NCI-H1694 treated with DMSO at 0.1 percent for 48 hours (cell line): ENCODE results near the gene HOXD9.

ENCODE experiments used
- DNase-seq: peaks from one replicate; lab custom pipeline; 2025; lab: John Stamatoyannopoulos, UW

The HOXD9 gene

DNA sequence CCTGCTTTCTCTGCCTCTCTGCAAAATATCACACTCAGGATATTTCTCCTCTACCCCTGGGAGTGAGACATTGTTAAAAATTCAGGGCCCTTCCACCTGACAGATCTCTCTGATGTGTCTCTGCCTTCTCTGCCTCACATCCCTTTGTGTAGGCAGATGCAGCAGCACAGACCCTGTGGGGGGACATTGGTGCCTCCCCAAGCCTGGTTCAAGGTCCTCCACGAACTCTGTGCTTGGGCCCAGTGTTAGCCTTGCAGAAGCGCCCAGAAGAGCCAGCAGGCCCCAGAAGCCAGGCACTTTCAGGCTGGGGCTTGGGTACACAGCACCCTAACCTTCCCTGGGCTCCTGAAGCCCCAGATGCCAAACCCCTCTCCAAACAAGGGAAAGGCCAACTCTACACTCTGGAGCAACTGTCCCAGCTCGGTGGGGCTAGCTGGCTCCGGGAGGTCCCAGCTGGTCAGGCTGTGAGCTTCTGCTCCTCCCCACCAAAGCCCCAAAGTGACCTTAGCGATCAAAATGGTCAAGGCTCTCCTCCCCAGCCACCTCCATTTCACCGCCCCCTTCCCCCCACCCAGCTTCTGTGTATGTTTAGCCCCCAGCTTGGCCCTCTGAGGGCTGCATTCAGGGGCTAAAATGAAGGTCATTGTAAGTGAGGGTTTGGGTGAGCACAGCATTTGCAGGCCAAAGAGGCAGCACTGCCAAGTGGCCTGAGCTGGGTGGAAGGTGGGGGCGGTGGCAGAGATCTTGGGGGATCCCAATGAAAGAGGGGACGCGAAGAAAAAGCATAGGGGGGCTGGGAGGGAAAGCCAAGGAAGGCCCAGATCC is 2.6 kb downstream of the HOXD9 start:
- DNase-seq: no peak

DNA sequence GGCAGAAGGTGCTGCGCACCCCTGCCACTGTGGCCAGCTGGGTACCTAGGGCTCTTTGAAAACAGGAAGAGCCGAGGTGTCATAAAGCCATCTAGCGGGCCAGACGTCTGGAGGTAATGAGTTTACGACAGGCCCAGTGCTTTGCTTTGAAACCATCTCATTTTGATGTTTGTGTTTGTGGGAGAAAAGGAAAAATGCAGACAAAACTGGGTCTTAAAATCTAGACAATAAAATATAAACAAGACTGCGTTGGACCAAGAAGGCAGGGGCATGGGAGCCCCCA is 3.2 kb downstream of the HOXD9 start:
- DNase-seq: no peak

DNA sequence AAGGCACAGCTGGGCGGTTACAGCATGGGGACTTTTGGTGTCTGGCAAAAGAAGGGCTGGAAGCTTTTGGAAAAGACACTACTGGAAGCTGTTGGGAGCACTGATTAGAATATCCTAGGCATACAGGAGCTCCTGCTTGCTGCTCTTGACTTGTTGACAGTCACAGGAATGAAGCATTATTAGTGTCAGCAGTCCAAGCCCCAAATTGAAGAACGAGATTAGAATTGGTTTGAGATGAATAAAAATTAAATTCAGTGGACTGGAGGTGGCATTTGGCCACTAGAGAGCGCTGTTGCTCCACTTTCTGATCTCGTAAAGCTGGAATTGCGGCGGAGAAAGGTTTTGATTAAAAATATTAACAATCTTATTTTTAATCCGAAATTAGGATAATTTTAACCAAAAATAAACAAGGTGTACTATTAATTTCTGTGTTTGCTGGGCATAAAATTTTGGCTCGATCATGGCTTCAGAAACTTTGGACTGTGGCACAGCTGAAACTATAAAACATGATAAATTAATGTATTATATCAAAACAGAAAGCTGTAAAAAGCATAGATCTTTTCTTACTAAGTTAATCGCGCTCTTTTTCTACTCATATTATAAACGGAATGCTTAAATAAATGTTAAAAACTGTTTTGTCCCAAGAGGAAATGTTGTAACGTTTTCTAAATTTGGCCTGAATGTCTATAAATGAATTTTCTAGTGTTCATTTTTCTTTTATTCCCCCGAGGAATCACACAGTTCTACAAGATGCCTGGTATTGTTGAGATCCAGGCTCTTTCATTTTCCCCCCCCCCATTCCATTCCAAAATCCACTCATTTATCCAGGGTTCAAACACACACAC is 4.6 kb downstream of the HOXD9 start:
- DNase-seq: peak; percentile 60

DNA sequence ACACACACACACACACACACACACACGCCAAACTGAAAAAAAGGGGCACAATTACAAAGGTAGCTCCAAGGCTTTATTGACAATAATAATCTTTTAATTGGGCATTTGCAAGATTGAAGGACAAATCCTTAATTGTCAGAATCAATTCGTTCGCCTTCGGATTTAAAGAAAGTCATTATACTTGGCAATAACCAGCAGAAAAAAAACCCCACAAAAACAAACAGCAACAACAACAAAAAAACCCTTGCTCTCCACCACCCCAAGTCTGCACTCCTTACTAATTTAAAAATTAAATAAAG is 5.2 kb downstream of the HOXD9 start:
- DNase-seq: no peak

DNA sequence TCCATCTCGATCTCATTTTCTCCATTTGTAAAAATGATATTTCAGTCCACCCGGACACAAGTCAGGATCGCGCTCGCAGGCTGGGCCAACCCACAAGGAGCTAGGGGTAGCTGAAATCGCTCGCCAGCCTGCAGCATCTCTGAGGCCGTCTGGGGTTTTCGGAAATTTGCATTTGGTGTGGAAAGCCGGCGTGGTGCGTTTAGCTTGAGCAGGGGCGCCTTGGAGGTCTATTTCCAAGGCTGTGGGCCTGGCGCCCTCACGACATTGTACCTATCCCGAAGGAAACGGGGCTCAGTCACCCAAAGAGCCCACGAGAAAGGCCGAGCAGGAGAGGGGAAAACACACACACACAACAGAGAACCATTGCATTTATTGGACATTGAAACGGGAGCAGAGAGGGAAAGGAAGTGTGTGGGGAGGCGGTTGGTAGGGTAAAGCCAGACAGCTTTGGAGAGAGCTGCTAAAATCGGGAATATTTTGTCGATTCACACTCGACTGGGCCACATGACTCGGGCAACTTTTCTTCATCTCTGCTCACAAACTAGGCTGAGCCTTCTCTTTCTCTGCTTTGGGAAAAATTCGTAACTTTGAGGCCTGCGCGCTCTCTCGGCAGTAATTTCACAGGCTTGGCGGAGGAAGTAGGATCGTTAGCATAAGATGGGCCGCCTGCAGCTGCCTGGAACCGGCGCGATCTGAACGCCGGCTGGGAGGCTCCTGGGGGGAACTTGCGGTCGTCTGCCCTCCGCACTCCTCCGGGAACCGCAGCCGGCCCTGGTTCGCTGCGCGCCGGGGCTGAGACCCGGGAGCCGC is 5.9 kb downstream of the HOXD9 start:
- DNase-seq: peak; percentile 9

DNA sequence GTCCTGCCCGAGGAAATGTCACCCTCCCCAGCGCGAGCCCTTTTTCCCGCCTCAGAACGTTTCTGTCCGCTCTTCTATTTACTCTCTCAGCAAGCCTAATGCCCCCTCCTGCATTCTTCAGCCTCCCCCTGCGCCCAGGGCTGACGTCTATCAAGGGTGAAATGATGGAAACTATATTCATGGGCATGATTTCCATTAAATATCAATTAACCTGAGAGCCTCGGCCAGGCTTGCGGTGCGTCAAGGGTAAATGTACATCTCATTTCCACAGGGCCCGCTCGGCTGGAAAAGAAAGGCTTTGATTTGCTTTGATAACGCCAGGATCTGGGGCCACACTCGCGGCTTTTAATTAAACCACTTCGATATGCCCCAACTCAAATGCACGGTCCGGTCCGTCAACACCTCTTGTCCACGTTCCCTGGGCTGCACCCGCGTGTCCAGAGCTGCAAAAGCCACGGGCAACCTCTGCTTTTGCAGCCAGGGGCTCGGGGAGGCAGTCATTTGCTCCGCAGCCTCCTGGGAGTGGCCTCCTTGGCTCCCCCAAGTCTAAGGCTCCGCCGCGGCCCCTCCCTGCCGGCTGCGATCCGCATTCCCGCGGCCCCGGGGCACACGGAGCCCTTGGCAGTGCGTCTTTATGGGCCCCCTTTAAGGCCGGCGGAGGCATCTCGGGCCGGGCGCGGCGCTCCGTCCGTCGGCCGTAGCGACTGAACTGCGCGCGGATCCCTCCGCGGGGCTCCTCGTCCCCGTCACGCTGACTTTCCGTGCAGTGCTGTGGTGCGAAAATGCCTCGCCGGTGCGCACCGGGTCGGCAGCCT is 6.7 kb downstream of the HOXD9 start, which contains the start of gene HOXD8:
Gene HOXD8 (plus strand): TSS at position 724 of the 815 bp plus-strand sequence. CDS start 662 bp downstream, outside the sequence.
- peak; percentile 58 for DNase-seq

DNA sequence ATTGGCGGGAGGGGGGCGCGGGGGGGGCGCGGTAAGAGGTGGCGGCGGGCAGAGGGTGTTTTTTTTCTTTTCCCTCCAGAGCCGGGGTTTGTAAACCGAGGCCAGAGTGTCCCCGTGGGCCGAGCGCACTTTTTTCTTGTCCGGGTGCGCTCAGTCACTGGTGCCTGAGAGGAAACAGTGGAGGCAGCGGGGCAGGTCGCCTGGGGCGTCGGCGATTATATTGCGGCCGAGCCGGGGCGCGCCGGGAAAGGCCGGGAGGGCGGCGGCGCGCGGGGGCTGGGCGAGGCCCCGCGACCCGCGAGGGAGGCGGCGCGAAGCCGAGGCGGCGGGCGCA is 7.3 kb downstream of the HOXD9 start:
- DNase-seq: peak; percentile 53

DNA sequence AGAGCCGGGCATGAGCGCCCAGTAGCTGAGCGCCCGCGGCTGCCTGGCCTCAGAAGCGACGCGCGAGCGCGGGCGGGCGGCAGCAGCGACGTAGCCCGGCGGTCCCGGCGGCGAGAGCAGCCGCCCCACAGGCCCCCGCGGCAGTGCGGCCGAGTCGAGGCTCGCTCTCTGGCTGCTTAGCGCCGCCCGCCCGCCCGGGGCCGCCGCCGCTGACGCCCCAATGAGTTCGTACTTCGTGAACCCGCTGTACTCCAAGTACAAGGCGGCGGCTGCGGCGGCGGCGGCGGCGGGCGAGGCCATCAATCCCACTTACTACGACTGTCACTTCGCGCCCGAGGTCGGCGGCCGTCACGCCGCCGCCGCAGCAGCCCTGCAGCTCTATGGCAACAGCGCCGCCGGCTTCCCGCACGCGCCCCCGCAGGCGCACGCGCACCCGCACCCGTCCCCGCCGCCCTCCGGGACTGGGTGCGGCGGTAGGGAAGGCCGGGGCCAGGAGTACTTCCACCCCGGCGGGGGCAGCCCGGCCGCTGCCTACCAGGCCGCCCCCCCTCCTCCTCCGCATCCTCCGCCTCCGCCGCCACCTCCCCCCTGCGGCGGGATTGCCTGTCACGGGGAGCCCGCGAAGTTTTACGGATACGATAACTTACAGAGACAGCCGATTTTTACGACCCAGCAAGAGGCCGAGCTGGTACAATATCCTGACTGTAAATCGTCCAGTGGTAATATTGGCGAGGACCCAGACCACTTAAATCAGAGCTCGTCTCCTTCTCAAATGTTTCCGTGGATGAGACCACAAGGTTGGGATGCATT is 7.8 kb downstream of the HOXD9 start:
- peak; percentile 53 for DNase-seq

DNA sequence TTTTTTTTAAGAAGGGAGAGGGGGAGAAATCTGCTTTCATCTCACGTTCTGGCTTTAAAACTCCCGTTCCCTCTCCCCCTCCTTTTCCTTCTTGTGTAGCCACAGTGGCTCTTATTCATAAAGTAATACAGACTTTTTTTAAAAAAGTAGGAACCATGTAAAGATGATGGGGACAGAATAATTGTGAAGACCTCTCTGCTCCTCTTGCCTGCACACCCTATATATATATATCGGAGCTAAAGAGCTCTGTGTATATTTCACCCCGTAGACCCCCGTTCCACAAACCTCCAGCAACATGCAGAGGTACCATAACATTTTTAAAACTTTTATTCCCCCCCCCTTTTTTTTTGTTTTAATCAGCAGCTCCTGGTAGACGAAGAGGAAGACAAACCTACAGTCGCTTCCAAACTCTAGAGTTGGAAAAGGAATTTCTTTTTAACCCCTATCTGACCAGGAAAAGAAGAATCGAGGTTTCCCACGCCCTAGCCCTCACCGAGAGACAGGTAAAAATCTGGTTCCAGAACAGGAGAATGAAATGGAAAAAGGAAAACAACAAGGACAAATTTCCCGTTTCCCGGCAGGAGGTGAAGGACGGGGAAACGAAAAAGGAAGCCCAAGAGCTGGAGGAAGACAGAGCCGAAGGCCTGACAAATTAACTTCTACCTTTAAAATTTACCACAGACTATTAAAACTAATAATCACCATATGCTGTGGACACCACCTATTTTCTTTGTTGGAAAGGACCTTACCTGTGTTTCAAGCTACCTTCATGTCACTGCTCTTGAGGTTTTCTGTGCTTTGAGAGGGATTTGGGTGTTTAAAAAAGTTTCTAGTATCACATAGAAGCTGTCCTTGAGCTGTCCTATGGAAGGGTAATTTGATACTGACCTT is 8.7 kb downstream of the HOXD9 start:
- DNase-seq: no peak

DNA sequence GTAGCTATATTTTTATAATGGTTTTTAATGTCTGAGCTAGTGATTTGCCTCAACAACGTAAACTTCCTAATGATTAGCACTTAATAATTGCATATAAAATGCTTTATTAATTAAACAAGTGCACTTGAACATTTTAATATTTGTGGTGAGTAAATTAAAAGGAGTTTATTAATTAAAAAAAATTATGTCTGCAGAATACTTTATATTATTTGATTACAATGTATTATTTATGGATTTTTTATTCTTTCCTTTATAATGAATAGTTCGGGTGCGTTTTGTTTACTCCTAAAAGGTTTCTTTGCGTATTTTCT is 9.3 kb downstream of the HOXD9 start:
- DNase-seq: no peak

DNA sequence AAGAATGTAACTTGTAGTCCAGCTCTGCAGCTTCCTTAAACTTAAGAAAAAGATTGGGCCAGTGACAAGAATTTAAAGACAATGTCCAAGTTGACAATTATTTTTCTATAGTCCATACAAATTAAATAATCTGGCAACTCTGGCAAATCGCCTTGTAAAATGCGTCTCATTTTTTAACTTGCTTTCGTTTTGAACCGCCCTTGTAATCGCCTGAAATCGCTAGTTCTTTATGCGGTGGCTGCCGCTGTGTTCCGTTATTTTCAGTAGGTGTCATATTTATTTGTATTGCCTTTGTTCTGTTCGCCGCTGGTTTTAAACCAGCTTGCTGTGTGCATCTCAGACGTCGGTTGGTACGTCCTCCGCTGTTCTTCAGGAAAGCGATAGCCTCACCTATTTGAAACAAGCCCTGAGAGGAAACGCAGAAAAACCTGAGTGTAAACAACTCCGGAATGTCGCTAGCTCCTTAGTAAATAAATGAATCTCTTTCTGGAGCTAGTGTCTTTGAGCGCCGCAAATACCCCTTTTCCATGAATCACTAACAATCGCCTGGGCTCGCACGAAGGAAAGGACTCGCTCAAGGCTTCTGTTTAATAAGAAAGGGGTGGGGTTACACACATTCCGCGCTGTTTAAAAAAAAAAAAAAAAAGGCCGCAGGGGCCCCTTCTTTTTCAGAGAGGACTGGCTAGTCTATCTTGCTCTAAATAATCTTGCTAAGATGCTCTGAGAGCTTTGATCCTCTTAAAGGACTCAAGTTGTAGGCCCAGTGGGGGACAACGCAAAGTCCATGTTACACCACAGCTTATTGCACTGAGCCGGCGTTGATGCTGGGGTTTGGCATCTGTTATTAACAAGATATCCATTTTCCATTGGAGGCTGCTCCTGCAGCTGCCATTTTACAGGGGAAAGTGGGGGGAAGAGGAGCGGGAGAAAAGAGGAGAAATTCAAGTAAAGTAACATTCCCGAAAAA is 10.0 kb downstream of the HOXD9 start:
- no peak for DNase-seq

DNA sequence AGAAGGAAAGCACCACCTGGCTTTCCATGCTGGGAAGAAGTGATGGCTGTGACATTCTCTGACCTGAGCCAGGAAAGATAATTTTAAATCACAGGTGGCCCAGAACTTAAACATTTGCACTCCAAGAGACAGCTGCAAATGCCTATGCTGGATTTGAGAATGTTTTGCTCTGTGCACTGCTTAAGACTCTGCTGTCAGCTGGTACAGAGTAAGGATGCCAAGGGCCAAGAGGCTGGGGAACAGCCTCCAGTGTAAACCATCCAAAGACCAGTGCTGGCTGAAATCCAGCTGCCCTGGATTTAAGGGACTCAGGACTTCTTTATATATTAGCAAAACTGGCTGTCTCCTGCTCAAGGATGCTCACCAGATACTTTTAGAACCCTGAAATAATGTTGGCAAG is 10.9 kb downstream of the HOXD9 start:
- DNase-seq: no peak

DNA sequence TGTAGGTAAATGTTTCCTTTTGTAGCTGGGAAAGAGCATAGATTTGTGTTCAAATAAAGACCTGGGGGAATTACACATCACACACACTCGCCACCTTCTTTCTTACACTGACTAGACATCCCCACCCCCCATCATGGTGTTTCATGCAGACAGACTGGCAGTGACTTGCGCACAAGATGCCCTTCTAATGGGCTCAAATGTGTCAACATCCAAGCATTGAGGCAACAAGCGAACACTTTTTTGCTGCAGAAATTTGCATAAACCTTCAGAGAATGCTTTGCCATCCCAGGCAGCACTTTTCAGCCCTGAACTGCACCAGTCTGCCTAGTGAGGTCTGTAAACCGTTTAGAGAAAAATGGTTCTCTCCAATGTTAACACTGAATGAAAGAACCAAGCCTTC is 11.5 kb downstream of the HOXD9 start:
- no peak for DNase-seq

DNA sequence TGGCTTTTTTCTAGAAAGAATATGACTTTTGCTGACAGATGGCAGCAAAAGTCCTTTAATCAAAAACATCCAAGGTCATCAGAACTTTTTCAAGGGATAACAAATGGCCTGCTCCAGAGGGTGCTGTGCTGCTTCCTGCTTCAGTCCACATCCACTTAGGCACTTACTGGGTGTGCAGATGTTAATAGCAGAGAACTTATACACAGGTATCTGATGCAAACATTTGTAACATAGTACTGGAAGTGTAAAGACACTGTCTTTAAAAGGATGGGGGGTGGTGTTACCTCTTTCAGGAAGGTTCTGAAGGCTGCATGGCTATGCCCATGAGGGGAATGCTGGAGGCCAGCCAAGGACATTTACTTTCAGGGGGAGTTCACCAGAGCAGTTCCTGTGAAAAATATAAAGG is 12.5 kb downstream of the HOXD9 start:
- peak; percentile 61 for DNase-seq

DNA sequence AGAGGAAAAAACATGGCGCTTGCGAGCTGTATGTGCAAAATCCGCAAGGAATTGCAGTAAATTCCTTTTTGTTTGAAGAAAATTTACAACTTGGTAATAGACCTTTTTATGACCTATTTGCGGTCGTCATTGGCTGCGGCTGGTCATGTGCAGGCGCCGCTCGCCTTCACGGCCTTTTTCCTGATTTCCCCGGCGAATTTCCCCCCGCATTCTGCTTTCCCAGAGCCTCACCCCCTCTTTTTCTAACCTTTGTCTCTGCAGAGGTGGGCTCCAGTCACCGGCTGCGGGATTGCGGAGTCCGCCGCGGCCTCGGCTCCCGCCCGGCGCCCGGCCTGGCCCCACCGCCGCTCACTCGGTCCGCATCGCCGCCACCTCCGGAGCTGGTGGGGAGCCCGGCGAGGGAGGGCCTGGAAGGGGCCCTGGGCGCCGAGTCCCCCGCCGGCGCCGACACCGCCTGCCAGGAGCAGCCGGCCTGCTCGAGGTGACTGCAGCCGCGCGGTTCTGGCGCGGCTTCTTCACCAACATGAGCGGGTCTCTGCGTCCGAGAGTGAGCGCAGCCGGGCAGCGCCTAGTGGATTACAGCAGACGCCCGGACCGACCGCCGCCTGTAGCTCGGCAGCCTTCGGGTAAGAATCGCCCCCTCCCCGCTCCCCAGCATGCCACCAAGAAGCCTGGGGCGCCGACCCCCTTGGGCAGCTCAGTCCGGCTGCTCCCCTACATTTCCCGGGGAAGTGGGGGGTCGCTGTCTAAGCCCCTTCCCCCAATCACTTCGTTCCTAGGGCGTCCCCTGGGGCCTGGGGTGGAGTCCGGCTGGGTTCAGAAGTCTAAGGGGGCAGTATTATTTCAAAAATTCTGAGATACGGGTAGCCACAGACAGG is 14.1 kb downstream of the HOXD9 start:
- DNase-seq: peak; percentile 45

DNA sequence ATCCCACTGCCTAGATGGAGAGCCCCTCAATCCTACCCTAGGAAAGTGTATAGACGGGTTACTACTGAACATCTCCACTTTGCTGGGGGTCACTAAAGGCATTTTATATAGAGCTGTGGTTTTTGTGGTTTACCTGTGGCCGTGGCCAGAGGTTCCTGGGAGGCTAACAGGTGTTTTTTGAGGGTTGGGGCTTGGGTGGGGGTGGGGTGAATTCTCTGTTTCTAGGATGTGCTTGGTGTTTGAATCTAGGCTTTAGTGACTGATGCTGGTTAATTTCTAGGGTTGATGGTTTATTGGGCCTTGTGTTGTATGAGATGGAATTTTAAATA is 14.7 kb downstream of the HOXD9 start:
- peak; percentile 24 for DNase-seq

DNA sequence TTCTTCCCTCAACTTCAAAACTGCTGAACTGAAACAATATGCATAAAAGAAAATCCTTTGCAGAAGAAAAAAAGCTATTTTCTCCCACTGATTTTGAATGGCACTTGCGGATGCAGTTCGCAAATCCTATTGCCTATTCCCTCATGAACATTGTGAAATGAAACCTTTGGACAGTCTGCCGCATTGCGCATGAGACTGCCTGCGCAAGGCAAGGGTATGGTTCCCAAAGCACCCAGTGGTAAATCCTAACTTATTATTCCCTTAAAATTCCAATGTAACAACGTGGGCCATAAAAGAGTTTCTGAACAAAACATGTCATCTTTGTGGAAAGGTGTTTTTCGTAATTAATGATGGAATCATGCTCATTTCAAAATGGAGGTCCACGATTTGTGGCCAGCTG is 15.4 kb downstream of the HOXD9 start:
- no peak for DNase-seq

DNA sequence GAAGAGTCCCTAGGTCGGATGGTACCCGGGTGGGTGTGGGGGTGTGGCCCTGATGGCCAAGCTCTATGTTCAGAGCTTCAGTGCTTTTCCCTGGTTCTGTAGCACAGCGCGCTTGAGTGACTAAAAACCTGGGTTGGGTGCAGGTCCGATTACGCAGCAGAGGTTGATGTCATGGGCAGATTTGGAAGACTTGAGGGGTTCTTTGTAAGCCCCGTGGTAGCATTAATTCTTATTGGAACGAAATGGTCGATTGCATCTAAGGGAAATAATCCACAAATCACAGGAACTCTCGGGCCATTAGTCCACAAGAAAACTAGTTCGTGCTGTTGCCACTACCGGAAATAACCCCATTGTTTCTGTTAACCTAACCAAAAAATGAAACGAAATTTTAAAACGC is 16.0 kb downstream of the HOXD9 start:
- no peak for DNase-seq
